ENCODE measurements around the gene MAD1L1. TPM values are rescaled to one million over a fixed set of nuclear protein-coding genes. Genes with fewer than 3 reads are reported as not detected.

The MAD1L1 gene
- total and polyA plus RNA-seq, 11 donors, result 11.1 to 29.7 (median 20.9) TPM

DNA sequence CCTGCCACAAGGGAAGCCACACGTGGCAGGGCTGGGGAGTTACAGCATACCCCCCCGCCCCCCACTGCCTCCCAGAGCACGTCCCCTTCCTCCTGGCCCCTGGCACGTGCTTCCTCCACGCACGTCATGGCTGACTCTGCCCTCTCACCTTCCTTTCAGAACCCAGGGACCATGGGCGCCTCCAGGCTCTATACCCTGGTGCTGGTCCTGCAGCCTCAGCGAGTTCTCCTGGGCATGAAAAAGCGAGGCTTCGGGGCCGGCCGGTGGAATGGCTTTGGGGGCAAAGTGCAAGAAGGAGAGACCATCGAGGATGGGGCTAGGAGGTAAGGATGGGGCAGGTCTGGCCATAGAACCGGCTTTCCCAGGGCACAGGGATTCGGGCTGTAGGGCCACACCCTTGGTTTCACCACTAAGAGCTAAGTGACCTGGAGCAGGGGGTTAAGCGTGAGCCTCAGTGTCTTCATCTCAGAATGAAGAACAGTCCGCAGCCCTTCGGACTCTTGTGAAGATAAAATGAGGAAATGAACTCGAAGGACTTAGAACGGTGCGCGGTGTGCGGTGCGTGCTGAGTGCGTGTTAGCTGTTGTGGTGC is 11.8 kb upstream of the MAD1L1 start:
- WGBS, 4 donors, result 86 to 90% (median 88%) methylated on average over 25 of the region's 25 CpGs

DNA sequence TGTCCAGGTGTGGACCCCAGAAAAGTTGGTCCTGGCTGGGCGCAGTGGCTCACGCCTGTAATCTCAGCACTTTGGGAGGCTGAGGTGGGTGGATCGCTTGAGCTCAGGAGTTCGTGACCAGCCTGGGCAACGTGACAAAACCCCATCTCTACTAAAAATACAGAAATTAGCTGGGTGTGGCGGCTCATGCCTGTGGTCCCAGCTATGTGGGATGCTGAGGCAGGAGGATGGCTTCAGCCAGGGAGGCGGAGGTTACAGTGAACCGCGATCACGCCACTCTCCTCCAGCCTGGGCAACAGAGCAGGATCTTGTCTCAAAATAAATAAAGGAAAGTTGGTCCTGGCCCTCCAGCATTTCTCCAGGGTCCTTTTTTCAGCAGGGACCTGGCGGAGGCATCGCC is 10.7 kb upstream of the MAD1L1 start:
- TF ChIP-seq, protein P1, sequence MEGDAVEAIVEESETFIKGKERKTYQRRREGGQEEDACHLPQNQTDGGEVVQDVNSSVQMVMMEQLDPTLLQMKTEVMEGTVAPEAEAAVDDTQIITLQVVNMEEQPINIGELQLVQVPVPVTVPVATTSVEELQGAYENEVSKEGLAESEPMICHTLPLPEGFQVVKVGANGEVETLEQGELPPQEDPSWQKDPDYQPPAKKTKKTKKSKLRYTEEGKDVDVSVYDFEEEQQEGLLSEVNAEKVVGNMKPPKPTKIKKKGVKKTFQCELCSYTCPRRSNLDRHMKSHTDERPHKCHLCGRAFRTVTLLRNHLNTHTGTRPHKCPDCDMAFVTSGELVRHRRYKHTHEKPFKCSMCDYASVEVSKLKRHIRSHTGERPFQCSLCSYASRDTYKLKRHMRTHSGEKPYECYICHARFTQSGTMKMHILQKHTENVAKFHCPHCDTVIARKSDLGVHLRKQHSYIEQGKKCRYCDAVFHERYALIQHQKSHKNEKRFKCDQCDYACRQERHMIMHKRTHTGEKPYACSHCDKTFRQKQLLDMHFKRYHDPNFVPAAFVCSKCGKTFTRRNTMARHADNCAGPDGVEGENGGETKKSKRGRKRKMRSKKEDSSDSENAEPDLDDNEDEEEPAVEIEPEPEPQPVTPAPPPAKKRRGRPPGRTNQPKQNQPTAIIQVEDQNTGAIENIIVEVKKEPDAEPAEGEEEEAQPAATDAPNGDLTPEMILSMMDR (IDR thresholded peaks at IDR 0.05), result no peak
- TF ChIP-seq POLR2A (IDR thresholded peaks at IDR 0.05), result no peak
- peaks cover 0 to 53% (median 17%) of the 10 kb centered on the region in 12 donors for H3K4me1 ChIP-seq
- H3K27ac ChIP-seq, result no peak overlapping the region
- DNase-seq (no peak), ATAC-seq (no peak)
- no peaks in the 10 kb centered on the region for H3K27me3 ChIP-seq
- peaks cover 0 to 17% (median 10%) of the 10 kb centered on the region in 9 donors for H3K36me3 ChIP-seq
- intact Hi-C loops (cut with DNase I), result loop anchor here in 4 of 10 donors (5.0 to 10.0 kb wide), 3 partner anchors 69 to 111 kb away; partner anchors contain the start of genes SNX8 (in 3 of the 4) and EIF3B (in 1 of the 4)
- no peaks in the 10 kb centered on the region for H3K9me3 ChIP-seq
- WGBS, 4 donors, result 84 to 88% (median 87%) methylated on average over 12 of the region's 12 CpGs
- no peak overlapping the region for H3K4me3 ChIP-seq

More for the DNA sequence above, 11.8 kb upstream of the MAD1L1 start:
- Histone ChIP-seq H3K4me3 (no peak overlapping the region), H3K27ac (no peak overlapping the region), H3K4me1 (peaks cover 0 to 62% (median 20%) of the 10 kb centered on the region in 12 donors), H3K36me3 (peaks cover 0 to 8% (median 0%) of the 10 kb centered on the region in 9 donors), H3K9me3 (no peaks in the 10 kb centered on the region), H3K27me3 (no peaks in the 10 kb centered on the region)
- TF ChIP-seq, protein P1 (IDR thresholded peaks at IDR 0.05), result no peak
- no peak for TF ChIP-seq POLR2A (IDR thresholded peaks at IDR 0.05)
- DNase-seq (no peak), ATAC-seq (no peak)
- intact Hi-C loops (cut with DNase I), result loop anchor here in 4 of 10 donors (5.0 to 10.0 kb wide), 3 partner anchors 68 to 110 kb away; partner anchors contain the start of genes SNX8 (in 3 of the 4) and EIF3B (in 1 of the 4)

DNA sequence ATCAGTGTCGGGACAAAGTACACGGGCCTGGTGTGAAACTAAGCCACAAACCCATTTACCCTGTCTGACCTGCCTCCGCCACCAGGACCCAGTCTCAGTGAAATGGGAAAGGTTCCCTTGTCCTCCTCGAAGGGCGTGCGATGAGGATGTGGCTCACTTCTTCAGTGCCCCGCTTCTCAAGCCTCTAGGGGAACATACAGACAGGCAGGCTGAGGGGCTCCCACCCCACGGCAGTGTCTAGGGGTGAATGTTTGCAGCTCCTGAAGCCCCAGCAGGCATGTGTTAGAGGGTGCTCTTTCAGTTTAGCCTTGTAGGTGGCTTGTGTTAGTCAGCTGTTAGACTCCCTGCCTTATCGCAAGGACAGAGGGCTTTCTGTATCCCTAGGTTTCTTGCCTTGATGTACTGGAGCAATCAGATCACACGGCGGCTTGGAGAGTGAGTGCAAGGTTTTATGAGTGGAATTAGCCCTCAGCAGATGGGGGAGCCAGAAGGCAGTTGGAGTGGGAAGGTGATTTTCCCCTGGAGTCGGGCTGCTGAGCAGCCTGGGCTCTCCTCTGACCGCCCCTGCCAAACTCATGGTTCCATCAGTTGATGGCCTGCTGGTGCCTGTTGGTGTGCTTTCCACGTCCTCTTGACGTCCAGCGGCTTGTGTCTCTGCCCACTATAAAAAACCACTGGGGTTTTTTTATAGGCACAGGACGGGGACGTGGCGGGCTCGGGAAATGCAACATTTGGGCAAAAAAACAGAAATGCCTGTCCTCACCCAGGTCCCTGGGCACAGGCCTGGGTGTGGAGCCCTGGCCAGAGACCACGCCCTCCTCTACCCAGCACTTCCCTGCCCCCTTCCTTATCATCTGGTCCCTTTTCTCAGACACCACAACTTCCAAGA is 10.0 kb upstream of the MAD1L1 start:
- H3K4me1 ChIP-seq, result peaks cover 0 to 56% (median 17%) of the 10 kb centered on the region in 12 donors
- WGBS, 4 donors, result 19 to 37% (median 21%) methylated on average over 12 to 21 of the region's 21 CpGs
- intact Hi-C loops (cut with DNase I), result loop anchor here in 4 of 10 donors (1.0 to 10.0 kb wide), 4 partner anchors 70 to 112 kb away; partner anchors contain the start of genes SNX8 (in 3 of the 4) and EIF3B (in 2 of the 4)
- no peaks in the 10 kb centered on the region for H3K27me3 ChIP-seq
- H3K27ac ChIP-seq, result peak overlapping the region in 6 of 12 donors; percentile 65 to 81 (median 74)
- peak overlapping the region; percentile 80 to 100 (median 91) for H3K4me3 ChIP-seq
- ATAC-seq (peak in 1 of 4 donors; percentile 13), DNase-seq (no peak)
- no peaks in the 10 kb centered on the region for H3K9me3 ChIP-seq
- peaks cover 0 to 24% (median 17%) of the 10 kb centered on the region in 9 donors for H3K36me3 ChIP-seq
- no peak for TF ChIP-seq POLR2A (IDR thresholded peaks at IDR 0.05)
- TF ChIP-seq, protein P1 (IDR thresholded peaks at IDR 0.05), result no peak
